WERI-Rb-1 (cell line): ENCODE data around the gene UBASH3A.

Experiments
- DNase-seq: peaks from one replicate; pipeline ENCODE4 v3.0.0-alpha.2; 2020
- H3K27ac ChIP-seq: fragments of 250-450 bp; sonication (Bioruptor Pico); 2 replicates; pipeline ENCODE4 v1.5.1; 2020; ENCODE audit warnings: mild to moderate bottlenecking, moderate library complexity
- H3K27me3 ChIP-seq: fragments of 250-450 bp; sonication (Bioruptor Pico); 2 replicates; pipeline ENCODE4 v1.5.1; 2021; ENCODE audit warnings: mild to moderate bottlenecking, low read depth, moderate library complexity; ENCODE audit not compliant: insufficient read depth, severe bottlenecking
- H3K36me3 ChIP-seq: fragments of 250-450 bp; sonication (Bioruptor Pico); 2 replicates; pipeline ENCODE4 v1.5.1; 2020; ENCODE audit warnings: mild to moderate bottlenecking, moderate library complexity
- H3K4me3 ChIP-seq: 2 replicates; pipeline ENCODE4 v1.5.1; 2011; ENCODE audit warnings: low read depth, mild to moderate bottlenecking, control low read depth, low read length
- H3K9me3 ChIP-seq: fragments of 250-450 bp; sonication (Bioruptor Pico); 2 replicates; pipeline ENCODE4 v1.5.1; 2021; ENCODE audit warnings: mild to moderate bottlenecking, moderate library complexity; ENCODE audit not compliant: severe bottlenecking
- TF ChIP-seq, protein P1 (sequence below): IDR thresholded peaks from 2 replicates; pipeline ENCODE4 v1.5.1; 2011; ENCODE audit warnings: low read depth, mild to moderate bottlenecking, control low read depth, inconsistent platforms, low read length

The UBASH3A gene

DNA sequence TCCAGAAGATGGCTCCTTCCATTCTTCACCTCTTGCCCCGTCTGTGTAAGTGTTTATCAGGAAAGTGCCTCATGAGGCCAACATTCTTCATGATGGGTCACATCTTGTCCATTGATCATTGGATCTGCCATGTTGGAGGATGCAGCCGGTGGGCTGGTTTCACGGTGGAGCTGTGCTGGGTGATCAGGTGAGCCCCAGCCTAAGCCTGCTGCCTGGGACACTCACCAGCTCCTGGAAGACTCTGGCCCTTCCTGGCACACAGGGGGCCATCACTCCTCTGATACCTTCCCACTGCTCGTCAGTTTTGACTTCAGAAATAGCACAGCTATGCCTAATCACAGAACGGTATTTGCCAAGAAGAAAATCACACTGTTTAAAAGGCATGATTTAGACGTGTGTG is 38.3 kb downstream of the UBASH3A start:
- TF ChIP-seq, protein P1, sequence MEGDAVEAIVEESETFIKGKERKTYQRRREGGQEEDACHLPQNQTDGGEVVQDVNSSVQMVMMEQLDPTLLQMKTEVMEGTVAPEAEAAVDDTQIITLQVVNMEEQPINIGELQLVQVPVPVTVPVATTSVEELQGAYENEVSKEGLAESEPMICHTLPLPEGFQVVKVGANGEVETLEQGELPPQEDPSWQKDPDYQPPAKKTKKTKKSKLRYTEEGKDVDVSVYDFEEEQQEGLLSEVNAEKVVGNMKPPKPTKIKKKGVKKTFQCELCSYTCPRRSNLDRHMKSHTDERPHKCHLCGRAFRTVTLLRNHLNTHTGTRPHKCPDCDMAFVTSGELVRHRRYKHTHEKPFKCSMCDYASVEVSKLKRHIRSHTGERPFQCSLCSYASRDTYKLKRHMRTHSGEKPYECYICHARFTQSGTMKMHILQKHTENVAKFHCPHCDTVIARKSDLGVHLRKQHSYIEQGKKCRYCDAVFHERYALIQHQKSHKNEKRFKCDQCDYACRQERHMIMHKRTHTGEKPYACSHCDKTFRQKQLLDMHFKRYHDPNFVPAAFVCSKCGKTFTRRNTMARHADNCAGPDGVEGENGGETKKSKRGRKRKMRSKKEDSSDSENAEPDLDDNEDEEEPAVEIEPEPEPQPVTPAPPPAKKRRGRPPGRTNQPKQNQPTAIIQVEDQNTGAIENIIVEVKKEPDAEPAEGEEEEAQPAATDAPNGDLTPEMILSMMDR, result no peak
- H3K27ac ChIP-seq, result no peak overlapping the region

DNA sequence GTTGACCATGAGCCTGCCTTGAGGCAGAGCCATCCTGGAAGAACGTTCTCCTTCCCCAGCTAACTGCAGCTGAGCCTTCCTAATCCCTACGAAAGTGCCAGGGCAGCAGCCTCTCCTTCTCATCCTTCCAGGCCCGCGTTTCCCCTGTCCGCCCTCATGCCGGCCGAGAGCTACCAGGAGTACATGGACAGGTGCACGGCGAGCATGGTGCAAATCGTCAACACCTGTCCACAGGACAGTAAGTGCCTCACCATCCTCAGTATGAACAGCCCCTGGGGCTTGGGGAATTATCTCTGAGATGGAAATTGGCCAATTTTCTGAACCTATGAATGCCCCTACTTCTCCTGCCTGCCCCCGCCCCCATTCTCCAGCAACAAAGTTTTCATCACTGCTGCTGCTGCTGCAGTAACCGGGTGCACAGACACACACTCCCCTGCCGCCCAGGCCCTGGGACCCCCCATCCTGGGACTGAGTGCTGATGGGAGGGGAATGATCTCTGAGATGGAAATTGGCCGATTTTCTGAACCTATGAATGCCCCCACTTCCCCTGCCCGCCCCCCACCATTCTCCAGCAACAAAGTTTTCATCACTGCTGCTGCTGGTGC is 39.6 kb downstream of the UBASH3A start:
- H3K36me3 ChIP-seq, result no peaks in the 10 kb centered on the region
- H3K27me3 ChIP-seq, result no peaks in the 10 kb centered on the region
- no peak overlapping the region for H3K27ac ChIP-seq
- TF ChIP-seq, protein P1, result no peak
- no peak overlapping the region for H3K4me3 ChIP-seq
- no peak for DNase-seq
- H3K9me3 ChIP-seq, result no peaks in the 10 kb centered on the region

More for the DNA sequence above, 38.3 kb downstream of the UBASH3A start:
- no peak for DNase-seq
- no peak overlapping the region for H3K4me3 ChIP-seq
- peaks cover 7% of the 10 kb centered on the region for H3K9me3 ChIP-seq
- no peaks in the 10 kb centered on the region for H3K36me3 ChIP-seq
- no peaks in the 10 kb centered on the region for H3K27me3 ChIP-seq

DNA sequence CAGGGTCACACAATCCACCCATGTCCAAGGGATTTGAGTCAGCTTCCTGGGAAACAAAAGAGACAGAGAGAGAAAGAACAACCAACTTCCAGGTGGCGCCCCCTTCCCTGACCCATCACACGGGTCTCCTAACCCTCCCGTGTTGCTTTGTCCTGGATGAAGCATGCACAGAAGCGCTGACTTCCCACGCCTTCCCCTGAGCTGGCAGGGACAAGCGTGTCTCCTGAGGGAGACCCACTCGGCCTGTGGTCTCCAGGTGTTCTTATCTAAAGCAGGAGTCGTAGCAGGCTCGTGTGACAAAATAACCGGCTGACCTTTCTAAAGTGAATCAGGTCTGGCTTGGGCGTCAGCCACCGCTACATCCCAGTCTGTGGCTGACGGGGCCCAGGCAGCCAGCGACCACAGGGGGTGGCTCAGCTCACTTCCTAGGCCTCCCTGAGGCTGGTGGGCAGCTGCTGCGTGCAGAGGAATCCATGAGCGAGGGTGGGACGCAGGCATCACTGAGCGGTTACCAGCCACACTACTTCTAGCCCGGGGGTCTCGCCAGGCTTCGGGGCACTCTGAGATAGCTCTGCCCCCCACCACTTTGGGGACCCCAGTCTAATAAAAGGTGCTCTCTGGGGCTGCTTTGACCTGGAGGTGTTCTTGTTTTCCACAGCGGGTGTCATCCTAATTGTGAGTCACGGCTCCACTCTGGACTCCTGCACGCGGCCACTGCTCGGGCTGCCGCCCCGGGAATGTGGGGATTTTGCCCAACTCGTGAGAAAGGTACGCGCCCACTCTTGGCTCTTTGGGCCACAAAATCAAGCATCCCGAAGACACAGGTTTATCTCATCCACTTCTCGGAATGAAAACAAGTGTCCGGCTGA is 40.4 kb downstream of the UBASH3A start:
- H3K36me3 ChIP-seq, result no peaks in the 10 kb centered on the region
- no peak overlapping the region for H3K27ac ChIP-seq
- no peaks in the 10 kb centered on the region for H3K27me3 ChIP-seq
- TF ChIP-seq, protein P1, result no peak
- H3K9me3 ChIP-seq, result no peaks in the 10 kb centered on the region
- no peak for DNase-seq
- H3K4me3 ChIP-seq, result no peak overlapping the region

DNA sequence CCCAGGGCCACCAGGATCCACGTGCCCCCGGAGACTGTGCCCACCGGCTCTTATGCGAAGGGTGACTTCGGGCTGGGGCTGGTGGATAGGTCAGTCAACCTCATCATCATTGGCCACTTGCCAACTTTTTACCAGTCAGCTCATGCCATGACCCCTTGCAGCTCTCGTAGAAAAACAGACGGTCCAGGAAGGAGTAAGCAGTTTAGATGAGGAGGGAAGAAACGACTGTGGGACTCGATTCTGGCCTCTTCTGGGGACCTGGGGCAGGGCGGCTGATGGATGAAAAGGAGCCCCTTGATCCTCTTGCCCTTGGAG is 41.0 kb downstream of the UBASH3A start:
- Histone ChIP-seq H3K36me3 (no peaks in the 10 kb centered on the region), H3K27me3 (no peaks in the 10 kb centered on the region), H3K9me3 (no peaks in the 10 kb centered on the region), H3K27ac (no peak overlapping the region), H3K4me3 (no peak overlapping the region)
- TF ChIP-seq, protein P1, result no peak
- DNase-seq, result no peak

DNA sequence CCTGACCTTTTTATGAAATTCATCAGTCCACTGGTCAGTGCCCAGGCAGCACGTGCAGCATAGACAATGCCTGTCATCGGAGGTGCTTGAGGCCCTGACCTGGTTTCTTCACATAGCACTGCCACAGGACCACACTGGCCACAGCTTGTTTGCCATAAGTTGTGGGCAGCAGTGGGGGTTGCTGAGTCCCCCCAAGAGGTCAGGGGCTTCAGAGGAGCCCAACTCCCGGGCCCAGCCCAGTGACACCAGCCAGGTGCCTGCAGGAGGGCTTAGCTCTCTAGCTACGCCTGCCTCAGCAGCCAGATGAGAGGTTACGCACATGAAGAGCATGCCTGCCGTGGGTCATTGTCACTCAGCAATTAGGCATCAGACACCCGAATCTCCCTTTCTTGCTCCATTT is 41.6 kb downstream of the UBASH3A start:
- DNase-seq, result no peak
- no peak overlapping the region for H3K27ac ChIP-seq

More for the DNA sequence above, 41.6 kb downstream of the UBASH3A start:
- TF ChIP-seq, protein P1, result no peak
- Histone ChIP-seq H3K36me3 (no peaks in the 10 kb centered on the region), H3K27me3 (no peaks in the 10 kb centered on the region), H3K9me3 (no peaks in the 10 kb centered on the region), H3K4me3 (no peak overlapping the region)
